ENCODE data around the gene NEIL3. TPM values are rescaled to one million over a fixed set of nuclear protein-coding genes. Genes with fewer than 3 reads are reported as not detected.

NEIL3 gene, protein sequence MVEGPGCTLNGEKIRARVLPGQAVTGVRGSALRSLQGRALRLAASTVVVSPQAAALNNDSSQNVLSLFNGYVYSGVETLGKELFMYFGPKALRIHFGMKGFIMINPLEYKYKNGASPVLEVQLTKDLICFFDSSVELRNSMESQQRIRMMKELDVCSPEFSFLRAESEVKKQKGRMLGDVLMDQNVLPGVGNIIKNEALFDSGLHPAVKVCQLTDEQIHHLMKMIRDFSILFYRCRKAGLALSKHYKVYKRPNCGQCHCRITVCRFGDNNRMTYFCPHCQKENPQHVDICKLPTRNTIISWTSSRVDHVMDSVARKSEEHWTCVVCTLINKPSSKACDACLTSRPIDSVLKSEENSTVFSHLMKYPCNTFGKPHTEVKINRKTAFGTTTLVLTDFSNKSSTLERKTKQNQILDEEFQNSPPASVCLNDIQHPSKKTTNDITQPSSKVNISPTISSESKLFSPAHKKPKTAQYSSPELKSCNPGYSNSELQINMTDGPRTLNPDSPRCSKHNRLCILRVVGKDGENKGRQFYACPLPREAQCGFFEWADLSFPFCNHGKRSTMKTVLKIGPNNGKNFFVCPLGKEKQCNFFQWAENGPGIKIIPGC
- total RNA-seq, result 5.8 and 8.1 TPM in 2 replicates

DNA sequence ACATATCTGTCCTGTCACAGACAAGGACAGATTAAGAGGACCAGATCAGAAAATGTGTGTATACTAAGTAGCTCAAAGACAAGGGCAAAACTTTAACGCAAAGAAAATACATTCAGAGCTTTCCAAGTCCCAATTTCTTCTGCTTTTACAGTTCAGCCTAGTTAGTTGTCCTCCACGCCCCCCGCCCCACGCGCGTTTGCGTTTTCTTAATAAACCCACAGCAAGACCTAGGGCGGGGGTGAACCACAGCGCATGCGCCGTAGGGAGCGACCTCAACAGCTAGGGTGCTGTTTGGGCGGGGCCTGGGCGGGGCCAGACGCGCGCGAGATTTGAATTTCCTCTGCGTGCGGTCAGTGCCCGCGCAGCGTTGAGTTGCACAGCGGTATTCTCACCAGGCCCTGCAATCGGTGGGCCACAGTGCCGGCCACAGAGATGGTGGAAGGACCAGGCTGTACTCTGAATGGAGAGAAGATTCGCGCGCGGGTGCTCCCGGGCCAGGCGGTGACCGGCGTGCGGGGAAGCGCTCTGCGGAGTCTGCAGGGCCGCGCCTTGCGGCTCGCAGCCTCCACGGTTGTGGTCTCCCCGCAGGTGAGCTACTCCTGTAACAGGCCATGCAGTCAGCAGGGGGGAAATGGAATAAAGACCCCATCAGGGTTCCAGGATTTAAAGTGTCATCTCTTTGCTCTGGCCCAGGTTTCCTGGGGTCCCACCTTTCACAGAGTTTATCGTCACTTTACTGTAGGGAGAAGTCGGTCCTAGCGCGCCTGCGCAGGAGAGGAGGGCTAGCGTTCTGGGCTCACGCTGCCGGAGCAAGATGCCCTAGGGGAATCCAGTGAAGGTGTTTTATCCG, at the start of gene NEIL3:
NEIL3 (plus strand) TSS at position 353 of the 850 bp plus-strand sequence; CDS start at position 433, 80 bp downstream.

Other genes starting within 250 kb of the NEIL3 start
- 17.1 and 29.3 TPM in 2 replicates for gene AGA, start 132.6 kb downstream of the NEIL3 start, total RNA-seq

Data from mammary microvascular endothelial cell (primary cell).